SH-SY5Y (cell line): Measurements from ENCODE around the gene SEPTIN2.

Experiments
- GATA2 ChIP-seq: IDR thresholded peaks from 2 replicates; pipeline ENCODE4 v1.6.1; 2011; ENCODE audit warnings: mild to moderate bottlenecking, low read depth, low read length
- GATA3 ChIP-seq: IDR thresholded peaks from 2 replicates; pipeline ENCODE4 v1.6.1; 2011; ENCODE audit warnings: low read depth, mild to moderate bottlenecking, low read length, moderate library complexity

GRCh38 chr2:241275910-241276309 lies 39.8 kb upstream of the SEPTIN2 start:
- TF ChIP-seq GATA3 (no peak), GATA2 (no peak)
